HG03378 (cell line): ENCODE results near the gene CAP2.
"Not testable (repeated sequence)": the region's sequence is repeated elsewhere in the genome, so short reads cannot be mapped to it uniquely, and the experiment has no call there.

Source experiments
- ATAC-seq: cut with Tn5 transposase; IDR thresholded peaks from one replicate; pipeline ENCODE4 v1.9.1; 2021; ENCODE audit warnings: mild to moderate bottlenecking, moderate library complexity; ENCODE audit not compliant: unreplicated experiment

The CAP2 gene

DNA sequence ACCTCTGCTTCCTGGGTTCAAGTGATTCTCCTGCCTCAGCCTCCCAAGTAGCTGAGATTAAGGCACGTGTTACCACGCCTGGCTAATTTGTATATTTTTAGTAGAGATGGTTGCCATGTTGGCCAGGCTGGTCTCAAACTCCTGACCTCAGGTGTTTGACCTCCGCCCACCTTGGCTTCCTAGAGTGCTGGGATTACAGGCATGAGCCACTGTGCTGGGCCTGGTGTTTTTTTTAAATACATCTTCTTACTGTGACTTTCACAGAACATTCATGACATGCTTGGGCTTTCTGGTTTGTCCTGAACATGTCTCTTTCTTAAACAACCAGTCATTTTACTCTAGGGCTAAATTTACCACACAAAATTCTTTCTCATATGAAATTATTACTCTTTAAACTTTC lies 172.0 kb downstream of the CAP2 start:
- no peak for ATAC-seq

DNA sequence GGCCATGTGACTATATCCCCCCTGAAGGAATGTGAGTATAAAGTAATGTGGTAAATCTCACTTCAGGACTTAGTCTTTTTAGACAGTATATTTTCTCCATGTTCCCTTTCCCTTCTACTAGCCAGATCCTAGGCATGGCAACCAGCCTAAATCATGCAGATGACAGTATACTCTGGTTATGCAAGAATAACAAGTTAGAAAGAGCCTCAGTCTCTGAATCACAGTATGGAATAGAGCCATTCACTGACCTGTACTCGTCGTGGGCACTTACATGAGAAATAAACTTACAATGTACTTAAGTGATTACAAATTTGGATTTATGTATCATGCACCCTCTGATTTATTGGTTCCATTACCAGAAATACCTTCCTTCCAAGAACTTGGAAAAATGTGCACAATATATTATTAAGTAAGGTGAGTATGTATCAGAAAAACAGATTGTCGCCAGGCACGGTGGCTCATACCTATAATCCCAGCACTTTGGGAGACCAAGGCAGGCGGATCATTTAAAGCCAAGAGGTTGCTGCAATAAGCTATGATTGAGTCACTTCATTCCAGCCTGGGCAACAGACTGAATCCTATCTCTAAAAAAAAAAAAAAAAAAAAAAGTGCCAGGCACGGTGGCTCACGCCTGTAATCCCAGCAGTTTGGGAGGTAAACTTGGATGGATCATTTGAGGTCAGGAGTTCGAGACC lies 181.6 kb downstream of the CAP2 start:
- no peak for ATAC-seq

DNA sequence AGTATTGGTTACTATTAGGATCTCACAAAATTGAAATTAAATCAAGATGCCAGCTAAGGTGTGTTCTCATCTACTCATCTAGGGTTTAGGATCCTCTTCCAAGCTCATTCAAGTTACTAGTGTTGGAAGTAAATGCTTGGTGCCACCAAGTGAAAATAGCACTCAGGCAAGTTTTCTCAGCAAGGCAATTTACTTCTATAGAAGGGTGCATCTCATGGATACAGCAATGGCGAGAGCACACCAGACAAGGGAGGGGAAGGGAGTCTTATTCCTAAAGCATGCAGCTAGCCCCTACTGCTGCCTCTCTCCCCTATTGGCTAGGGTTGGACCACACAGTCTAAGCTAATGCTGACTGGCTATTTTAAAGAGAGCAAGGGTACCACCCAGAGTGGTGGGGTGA lies 183.7 kb downstream of the CAP2 start:
- ATAC-seq: no peak

DNA sequence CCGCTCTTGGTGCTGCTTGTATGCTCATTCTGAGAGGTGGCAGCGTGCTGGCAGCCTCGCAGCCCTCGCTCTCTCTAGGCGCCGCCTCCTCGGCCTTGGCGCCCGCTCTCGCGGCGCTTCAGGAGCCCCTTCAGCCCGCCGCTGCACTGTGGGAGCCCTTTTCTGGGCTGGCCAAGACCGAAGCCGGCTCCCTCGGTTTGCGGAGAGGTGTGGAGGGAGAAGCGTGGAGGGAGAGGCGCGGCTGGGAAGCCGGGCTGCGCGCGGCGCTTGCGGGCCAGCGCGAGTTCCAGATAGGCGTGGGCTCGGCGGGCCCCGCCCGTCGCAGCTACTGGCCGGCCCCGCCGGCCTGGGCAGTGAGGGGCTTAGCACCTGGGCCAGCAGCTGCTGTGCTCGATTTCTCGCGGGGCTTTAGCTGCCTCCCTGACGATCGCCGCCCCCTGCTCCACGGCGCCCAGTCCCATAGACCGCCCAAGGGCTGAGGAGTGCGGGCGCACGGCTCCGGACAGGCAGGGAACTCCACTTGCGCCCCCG lies 187.2 kb downstream of the CAP2 start:
- no peak for ATAC-seq

DNA sequence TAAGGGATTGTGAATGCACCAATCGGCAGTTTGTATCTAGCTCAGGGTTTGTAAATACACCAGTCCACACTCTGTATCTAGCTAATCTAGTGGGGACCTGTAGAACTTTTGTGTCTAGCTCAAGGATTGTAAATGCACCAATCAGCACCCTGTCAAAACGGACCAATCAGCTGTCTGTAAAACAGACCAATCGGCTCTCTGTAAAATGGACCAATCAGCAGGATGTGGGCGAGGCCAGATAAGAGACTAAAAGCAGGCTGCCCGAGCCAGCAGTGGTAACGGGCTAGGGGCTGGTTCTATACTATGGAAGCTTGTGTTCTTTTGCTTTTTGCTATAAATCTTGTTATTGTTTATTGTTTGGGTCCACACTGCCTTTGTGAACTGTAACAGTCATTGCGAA lies 187.9 kb downstream of the CAP2 start:
- not testable (repeated sequence) for ATAC-seq

DNA sequence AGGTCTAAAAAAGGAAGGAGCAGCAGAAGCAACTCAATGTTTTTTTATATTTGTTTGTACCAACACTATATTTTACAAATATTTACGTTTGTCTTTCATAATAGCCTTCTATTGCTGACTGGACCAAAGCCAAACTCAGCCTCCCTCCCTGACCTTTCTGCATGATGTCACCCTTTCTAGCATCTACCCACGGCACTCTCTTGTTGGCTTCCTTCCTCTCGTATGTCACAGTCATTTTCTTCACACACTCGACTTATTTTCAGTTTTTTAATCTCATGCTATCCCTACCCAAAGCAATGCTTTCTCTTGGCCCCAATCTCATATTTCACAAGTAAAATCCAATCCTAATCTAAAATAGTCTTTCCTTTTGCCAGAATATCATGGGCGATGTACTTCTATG lies 190.4 kb downstream of the CAP2 start:
- ATAC-seq: no peak

DNA sequence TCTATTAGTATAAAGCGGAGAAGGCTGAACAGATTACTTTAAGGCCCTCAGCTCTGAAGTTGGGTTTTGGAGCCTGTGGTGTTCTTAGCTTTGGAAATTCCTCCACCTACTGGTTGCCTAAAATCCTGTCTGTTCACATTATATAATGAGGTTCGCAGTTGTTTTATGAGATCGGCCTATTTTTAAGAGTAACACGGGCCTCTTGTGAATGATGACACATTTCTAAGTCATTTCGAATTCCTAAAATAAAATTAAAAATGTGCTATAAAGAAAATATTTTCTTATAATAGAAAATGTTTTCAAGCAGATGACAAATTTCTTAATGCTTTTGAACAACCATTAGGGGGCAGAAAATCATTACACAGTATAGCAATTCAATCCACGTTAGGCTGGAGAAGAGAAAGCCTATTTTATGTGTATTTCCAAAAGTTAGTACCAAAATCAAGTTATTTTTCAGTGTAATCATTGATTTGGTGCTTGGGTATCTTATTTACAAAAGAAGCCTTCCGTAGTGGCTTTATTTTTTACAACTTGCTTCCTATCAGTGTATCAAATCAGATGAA lies 190.9 kb downstream of the CAP2 start:
- no peak for ATAC-seq

DNA sequence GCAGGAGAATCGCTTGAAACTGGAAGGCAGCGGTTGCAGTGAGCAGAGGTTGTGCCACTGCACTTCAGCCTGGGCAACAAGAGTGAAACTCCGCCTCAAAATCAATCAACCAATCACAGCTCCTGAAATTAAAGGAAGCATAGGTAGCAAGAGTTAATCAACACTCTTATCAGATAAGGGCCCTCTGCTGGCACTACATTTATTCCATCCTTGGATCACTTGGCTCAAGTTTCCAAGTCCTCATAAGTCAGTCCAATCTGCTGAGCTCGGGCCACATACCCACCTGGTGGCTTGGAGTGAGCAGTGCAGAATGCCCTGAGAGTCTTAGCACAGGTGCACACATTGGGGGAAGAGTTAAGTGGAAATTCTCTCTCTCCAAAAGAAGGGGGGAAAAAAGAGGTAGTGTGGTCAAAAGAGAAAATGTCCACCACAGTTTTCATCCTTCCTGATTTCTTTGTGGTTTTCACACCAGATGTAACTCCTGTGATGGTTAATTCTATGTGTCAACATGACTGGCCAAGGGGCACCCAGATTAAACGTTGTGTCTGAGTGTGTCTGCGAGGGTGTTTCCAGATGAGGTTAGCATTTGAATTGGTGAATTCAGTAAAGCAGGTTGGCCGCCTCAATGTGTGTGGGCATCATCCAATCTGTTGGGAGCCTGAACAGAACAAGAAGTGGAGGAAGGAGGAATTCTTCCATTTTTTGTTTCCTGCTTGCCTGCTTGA lies 192.5 kb downstream of the CAP2 start:
- no peak for ATAC-seq

DNA sequence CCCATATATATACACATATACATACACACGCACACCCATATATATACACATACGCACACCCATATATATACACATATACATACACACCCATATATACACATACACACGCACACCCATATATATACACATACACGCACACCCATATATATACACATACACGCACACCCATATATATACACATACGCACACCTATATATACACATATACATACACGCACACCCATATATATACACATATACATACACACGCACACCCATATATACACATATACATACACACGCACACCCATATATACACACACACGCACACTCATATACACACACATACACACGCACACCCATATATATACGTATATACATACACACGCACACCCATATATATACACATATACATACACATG lies 193.2 kb downstream of the CAP2 start:
- ATAC-seq: not testable (repeated sequence)

DNA sequence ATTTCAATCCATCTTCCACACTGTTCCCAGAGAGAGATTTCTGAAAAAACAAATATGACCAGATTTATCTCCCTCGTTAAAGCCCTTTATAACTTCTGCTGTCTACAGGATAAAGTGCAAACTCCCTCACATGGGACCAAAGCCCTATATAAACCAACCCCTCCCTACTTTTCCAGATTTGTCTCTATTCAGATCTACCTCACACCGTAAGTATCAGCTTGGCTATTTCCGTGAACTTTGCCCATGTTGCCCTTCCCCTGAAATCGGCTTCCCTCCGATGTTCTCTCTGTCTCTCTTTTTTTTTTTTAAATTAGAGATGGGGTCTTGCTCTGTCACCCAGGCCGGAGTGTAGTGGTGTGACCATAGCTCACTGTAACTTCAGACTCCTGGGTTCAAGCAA lies 194.6 kb downstream of the CAP2 start:
- no peak for ATAC-seq

DNA sequence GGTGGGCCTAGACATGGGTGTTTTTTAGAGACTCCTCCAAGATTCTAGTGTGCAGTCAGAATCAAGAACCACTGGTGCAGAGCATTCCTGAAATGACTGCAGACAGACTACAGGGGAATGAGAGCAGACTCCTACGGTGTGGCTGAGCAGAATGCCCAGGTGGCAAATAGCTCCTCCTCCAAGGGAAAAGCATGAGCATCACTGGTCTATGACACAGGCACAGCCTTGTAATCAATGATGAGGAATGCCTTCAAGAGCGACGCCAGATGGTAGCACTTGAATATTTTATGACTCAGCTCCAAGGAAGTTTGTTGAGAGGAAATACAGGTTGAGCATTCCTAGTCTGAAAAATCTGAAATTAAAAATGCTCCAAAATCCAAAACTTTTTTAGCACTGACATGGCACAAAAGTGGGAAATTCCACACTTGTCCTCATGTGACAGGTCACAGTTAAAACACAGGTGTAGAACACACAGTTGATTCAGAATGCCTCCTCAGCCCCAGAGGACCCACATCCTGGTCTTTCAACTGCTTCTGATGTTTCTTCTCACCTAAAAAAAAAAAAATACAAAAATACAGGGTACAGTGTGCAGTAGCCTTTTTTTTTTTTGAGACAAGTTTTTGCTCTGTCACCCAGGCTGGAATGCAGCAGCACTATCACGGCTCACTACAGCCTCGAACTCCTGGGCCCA lies 196.2 kb downstream of the CAP2 start:
- ATAC-seq: no peak

DNA sequence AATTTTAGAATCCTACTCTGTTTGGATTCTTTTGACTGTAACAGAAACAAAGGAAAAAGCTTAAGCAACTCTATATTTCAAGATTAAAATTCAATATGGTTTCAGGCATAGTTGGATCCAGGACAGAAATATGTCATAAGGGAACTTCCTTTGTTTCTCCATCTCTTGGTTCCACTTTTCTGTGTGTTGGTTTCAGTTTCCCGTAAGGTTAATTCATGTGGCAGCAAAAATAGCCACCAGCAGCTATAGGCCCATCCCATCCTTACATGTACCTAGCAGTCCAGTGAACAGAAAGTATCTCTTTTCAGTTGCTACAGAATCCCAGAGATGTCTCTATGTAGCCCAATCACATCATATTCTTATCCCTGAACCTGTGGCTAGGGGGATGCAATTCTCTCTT lies 197.9 kb downstream of the CAP2 start:
- no peak for ATAC-seq

DNA sequence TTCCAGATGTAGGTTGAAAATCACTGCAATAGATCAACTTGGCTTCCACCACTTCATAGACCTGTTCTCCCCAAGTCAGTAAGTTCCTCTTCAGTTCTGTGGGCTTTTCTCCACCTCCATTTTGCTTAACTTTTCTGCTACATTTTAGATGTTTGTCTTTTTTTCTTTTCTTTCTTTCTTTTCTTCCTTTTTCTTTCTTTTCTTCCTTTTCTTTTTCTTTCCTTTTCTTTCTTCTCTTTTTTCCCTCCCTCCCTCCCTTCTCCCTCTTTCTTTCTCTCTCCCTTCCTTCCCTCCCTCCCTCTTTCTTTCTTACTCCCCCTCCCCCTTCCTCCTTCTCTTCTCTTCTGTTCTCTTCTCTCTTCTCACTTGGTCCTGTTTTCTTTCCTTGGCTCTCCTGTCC lies 199.9 kb downstream of the CAP2 start:
- no peak for ATAC-seq

DNA sequence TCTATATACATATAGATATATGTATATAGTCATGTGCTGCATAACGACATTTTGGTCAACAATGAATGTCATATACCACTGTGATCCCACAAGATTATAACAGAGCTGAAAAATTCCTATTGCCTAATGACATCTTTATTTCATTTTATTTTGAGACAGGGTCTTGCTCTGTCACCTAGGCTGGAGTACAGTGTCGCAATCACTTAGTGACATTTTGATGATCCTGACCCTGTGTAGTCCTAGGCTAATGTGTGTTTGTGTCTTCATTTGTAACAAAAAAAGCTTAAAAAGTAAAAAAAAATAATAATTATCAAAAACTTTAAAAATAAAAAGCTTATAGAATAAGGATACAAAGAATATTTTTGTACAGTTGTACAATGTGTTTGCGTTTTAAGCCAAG lies 202.7 kb downstream of the CAP2 start:
- no peak for ATAC-seq

DNA sequence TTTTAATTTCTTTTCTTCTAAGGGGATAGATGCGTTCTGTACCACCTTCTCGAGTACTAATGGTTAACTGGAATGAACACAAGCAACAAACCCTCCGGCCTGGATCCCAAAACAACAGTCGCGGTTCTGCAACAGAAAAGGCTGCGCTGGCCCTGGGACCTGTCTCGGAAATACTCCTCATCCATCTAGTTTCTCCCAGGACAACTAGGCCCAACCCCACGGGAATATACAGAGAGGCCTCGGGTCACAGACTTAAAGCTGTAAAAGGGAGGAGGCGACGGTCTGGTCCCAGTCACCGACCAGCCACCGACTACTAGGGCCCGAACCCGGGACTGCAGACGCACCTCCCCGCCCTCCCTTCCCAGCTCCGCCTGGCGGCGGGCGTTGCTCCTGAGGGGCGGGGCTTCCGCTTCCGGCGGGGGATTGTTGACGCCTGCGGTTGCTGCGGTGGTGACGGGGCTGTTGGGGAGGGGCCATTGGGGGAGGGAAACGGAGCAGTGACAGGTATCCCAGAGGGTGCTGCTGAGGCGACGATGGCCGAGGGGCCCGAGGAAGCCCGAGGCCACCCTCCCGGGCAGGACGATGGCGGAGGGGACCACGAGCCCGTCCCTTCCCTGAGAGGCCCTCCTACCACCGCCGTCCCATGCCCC lies 206.6 kb downstream of the CAP2 start, which contains the start of gene FAM8A1:
FAM8A1 (plus strand) TSS at position 426 of the 650 bp plus-strand sequence; CDS start at position 534, 108 bp downstream.
- peak; percentile 59 for ATAC-seq

DNA sequence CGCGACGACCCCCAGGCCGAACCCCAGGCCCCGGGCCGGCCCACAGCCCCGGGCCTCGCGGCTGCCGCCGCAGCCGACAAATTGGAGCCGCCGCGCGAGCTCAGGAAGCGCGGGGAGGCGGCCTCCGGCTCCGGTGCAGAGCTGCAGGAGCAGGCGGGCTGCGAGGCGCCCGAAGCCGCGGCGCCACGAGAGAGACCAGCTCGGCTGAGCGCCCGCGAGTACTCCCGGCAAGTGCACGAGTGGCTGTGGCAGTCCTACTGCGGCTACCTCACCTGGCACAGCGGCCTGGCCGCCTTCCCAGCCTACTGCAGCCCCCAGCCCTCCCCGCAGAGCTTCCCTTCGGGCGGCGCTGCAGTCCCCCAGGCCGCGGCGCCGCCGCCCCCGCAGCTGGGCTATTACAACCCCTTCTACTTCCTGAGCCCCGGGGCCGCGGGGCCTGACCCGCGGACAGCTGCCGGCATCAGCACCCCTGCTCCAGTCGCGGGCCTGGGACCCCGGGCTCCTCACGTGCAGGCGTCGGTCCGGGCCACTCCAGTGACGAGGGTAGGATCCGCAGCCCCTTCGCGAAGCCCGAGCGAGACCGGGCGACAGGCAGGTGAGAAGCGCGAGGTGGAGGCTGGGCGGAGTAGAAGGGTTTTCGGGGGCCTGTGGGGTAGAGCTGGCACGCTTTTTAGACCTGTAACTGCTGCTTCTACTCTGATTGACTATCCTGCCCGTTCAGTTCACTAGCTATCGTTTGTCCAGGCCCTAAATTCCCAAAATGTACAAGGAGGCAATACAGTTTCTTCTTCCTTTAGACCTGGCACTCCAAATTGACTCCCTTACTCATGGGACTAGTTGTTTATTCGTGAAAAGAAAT lies 207.4 kb downstream of the CAP2 start:
- ATAC-seq: peak; percentile 48

DNA sequence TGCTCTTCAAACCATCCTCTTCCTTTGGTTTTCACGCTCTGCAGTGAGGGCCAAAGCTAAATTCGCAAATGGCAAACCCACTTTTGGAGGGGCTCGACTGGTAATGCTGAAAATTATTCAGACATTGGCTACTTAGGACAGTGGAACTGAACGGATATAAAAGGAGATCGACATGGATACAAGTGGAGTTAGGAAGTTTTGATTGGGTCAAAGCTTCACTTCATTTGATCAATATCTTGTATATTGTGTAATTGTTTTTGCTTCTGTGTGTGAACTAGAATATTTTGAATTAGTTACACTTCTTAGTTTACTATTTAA lies 207.9 kb downstream of the CAP2 start:
- ATAC-seq: no peak

DNA sequence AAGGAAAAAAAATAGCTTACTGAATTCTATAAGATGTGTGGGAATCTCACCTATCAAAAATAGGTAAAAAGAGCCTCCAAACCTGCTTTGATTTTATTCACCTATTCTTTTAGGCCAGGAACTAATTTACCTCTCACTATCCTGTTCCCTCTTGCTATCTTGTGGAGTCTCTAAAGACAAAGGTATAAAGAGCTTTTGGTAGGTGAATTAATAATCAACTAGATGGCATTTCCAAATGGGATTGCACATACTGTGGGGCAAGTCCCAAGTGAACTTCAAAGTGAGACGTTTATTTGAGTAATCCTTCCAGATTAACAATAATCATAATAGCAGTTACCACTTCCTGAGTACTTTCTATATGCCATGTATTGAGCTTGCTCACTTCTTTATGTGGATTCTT lies 209.5 kb downstream of the CAP2 start:
- no peak for ATAC-seq

DNA sequence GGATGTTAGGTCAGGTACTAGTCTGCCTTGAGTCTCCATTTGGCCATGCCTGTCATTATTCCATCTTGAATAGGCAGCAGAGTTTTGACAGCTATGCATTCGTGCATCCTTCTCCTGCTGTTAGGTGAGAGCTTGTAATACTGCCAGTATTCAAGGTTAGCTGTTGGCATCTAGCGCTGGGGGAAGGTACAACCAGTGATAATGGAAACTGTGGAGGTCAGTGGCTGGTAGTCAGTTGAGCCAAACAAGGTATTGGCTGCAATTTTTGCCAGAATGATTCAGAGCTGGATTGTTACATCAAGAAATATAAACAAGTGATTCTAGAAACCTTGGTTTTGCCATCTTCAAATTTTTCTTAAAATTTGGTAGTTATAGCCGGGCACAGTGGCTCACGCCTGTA lies 213.2 kb downstream of the CAP2 start:
- no peak for ATAC-seq
